ENCODE results near the gene SNX5. TPM values are rescaled to one million over a fixed set of nuclear protein-coding genes. Genes with fewer than 3 reads are reported as not detected.

SNX5 gene
- total RNA-seq, 4 donors from 2014 or later, result 79.8 to 128 (median 100) TPM

- H3K4me1 ChIP-seq, result peaks cover 0 to 50% (median 31%) of the 10 kb centered on the region in 4 donors
- peaks cover 0 to 16% (median 0%) of the 10 kb centered on the region in 3 donors for H3K36me3 ChIP-seq
- peak overlapping the region in 3 of 4 donors; percentile 95 to 97 (median 96) for H3K27ac ChIP-seq
- no peaks in the 10 kb centered on the region for H3K9me3 ChIP-seq
- DNase-seq (ENCODE audit: low spot score in 2 of 2), result no peak
- H3K27me3 ChIP-seq, result no peaks in the 10 kb centered on the region
- WGBS, 2 donors, result 50 to 52% methylated on average over 2 of the region's 2 CpGs
- H3K4me3 ChIP-seq, result peak overlapping the region in 2 of 4 donors; percentile 4 to 94
- no peak for TF ChIP-seq EP300 (IDR thresholded peaks at IDR 0.05)
- no peak for TF ChIP-seq POLR2A (IDR thresholded peaks at IDR 0.05)
- TF ChIP-seq CTCF (IDR thresholded peaks at IDR 0.05), result no peak
Measured at GRCh38 chr20:17972121-17972520, 3.5 kb upstream of the SNX5 start.

- no peak for TF ChIP-seq CTCF (IDR thresholded peaks at IDR 0.05)
- no peak for TF ChIP-seq POLR2A (IDR thresholded peaks at IDR 0.05)
- no peak for TF ChIP-seq EP300 (IDR thresholded peaks at IDR 0.05)
- no peaks in the 10 kb centered on the region for H3K27me3 ChIP-seq
- 18 to 23% methylated on average over 7 of the region's 7 CpGs for WGBS, 2 donors
- no peaks in the 10 kb centered on the region for H3K9me3 ChIP-seq
- H3K27ac ChIP-seq, result peak overlapping the region in 3 of 4 donors; percentile 95 to 97 (median 96)
- peaks cover 0 to 57% (median 36%) of the 10 kb centered on the region in 4 donors for H3K4me1 ChIP-seq
- peaks cover 0 to 10% (median 0%) of the 10 kb centered on the region in 3 donors for H3K36me3 ChIP-seq
- H3K4me3 ChIP-seq, result peak overlapping the region in 3 of 4 donors; percentile 4 to 94 (median 6)
- no peak for DNase-seq (ENCODE audit: low spot score in 2 of 2)
Measured at GRCh38 chr20:17971300-17972013, 2.9 kb upstream of the SNX5 start.

- TF ChIP-seq CTCF (IDR thresholded peaks at IDR 0.05) (no peak), EP300 (IDR thresholded peaks at IDR 0.05) (peak in 1 of 2 donors; percentile 30)
- no peaks in the 10 kb centered on the region for H3K27me3 ChIP-seq
- WGBS, 2 donors, result 9 to 10% methylated on average over 9 of the region's 9 CpGs
- H3K4me3 ChIP-seq, result peak overlapping the region; percentile 66 to 94 (median 86)
- peak overlapping the region; percentile 95 to 97 (median 96) for H3K27ac ChIP-seq
- H3K9me3 ChIP-seq, result no peaks in the 10 kb centered on the region
- H3K36me3 ChIP-seq, result no peaks in the 10 kb centered on the region
- DNase-seq (ENCODE audit: low spot score in 2 of 2), result peak in 1 of 2 donors; percentile 29
- H3K4me1 ChIP-seq, result peaks cover 0 to 72% (median 48%) of the 10 kb centered on the region in 4 donors
Measured at GRCh38 chr20:17969884-17970409, 1.4 kb upstream of the SNX5 start.

GRCh38 chr20:17969278-17969883 lies 787 bp upstream of the SNX5 start:
- H3K27ac ChIP-seq, result peak overlapping the region; percentile 95 to 97 (median 96)
- no peaks in the 10 kb centered on the region for H3K9me3 ChIP-seq
- H3K27me3 ChIP-seq, result no peaks in the 10 kb centered on the region
- H3K4me1 ChIP-seq, result peaks cover 0 to 77% (median 51%) of the 10 kb centered on the region in 4 donors
- peak overlapping the region; percentile 66 to 94 (median 86) for H3K4me3 ChIP-seq
- TF ChIP-seq EP300 (IDR thresholded peaks at IDR 0.05) (no peak), CTCF (IDR thresholded peaks at IDR 0.05) (peak in 1 of 5 experiments; percentile 3)
- 0 to 1% methylated on average over 22 to 28 of the region's 28 CpGs for WGBS, 2 donors
- no peaks in the 10 kb centered on the region for H3K36me3 ChIP-seq
- no peak for DNase-seq (ENCODE audit: low spot score in 2 of 2)

Data from tibial nerve (tissue), 4 donors.